Liver (tissue), 9 donors: ENCODE data around the gene ZNF678. TPM values are rescaled to one million over a fixed set of nuclear protein-coding genes. Genes with fewer than 3 reads are reported as not detected.

Source experiments
- DNase-seq: peaks from one replicate; pipeline ENCODE4 v3.0.0-alpha.2; 2017; ENCODE audit warnings: low spot score
- H3K27ac ChIP-seq, 2 donors: one replicate each; pipeline ENCODE4 v1.7.0; 2013; ENCODE audit warnings: inconsistent platforms in 2 of 2, low read length in 2 of 2, control low read depth in 1 of 2, low read depth in 1 of 2, mild to moderate bottlenecking in 1 of 2
- H3K27me3 ChIP-seq, 4 donors: one replicate each; pipeline versions ENCODE4 v1.6.1 to v1.7.0; 2013; ENCODE audit warnings: low read length in 3 of 4, inconsistent platforms in 1 of 4, mild to moderate bottlenecking in 1 of 4, moderate library complexity in 1 of 4; ENCODE audit not compliant: control insufficient read depth in 4 of 4, insufficient read depth in 4 of 4
- H3K36me3 ChIP-seq, 4 donors: one replicate each; pipeline versions ENCODE4 v1.6.1 to v1.7.0; 2013; ENCODE audit warnings: low read length in 3 of 4, mild to moderate bottlenecking in 3 of 4, low read depth in 1 of 4, moderate library complexity in 1 of 4; ENCODE audit not compliant: control insufficient read depth in 4 of 4, insufficient read depth in 3 of 4
- H3K4me1 ChIP-seq, 4 donors: one replicate each; pipeline versions ENCODE4 v1.6.1 to v1.7.0; 2013; ENCODE audit warnings: low read length in 3 of 4, mild to moderate bottlenecking in 3 of 4, moderate library complexity in 1 of 4; ENCODE audit not compliant: control insufficient read depth in 4 of 4, insufficient read depth in 4 of 4
- H3K4me3 ChIP-seq, 3 donors: one replicate each; pipeline versions ENCODE4 v1.6.1 to v1.7.0; 2013; ENCODE audit warnings: low read length in 3 of 3, control low read depth in 1 of 3, low read depth in 1 of 3, mild to moderate bottlenecking in 1 of 3
- H3K9ac ChIP-seq, 2 donors: one replicate each; pipeline ENCODE4 v1.7.0; 2013; ENCODE audit warnings: low read length in 2 of 2, mild to moderate bottlenecking in 2 of 2, moderate library complexity in 2 of 2, control low read depth in 1 of 2, low read depth in 1 of 2
- H3K9me3 ChIP-seq, 4 donors: one replicate each; pipeline versions ENCODE4 v1.6.1 to v1.7.0; 2013; ENCODE audit warnings: low read length in 3 of 4; ENCODE audit not compliant: control insufficient read depth in 4 of 4
- CTCF ChIP-seq: fragments of 150-350 bp; IDR thresholded peaks from 2 replicates; pipeline ENCODE4 v1.5.1; 2017; ENCODE audit warnings: improper control_type of control experiment, low read depth, low read length; ENCODE audit not compliant: missing input control
- EGR1 ChIP-seq, 2 donors: IDR thresholded peaks; 2 replicates each; pipeline ENCODE4 v1.6.1; 2016 to 2018; ENCODE audit warnings: antibody characterized with exemption in 2 of 2, low read depth in 2 of 2
- FOXA1 ChIP-seq: IDR thresholded peaks from 2 replicates; pipeline ENCODE4 v1.6.1; 2016; ENCODE audit warnings: antibody characterized with exemption
- FOXA2 ChIP-seq: IDR thresholded peaks from 2 replicates; pipeline ENCODE4 v1.6.1; 2016; ENCODE audit warnings: antibody characterized with exemption
- GABPA ChIP-seq, 2 donors: IDR thresholded peaks in 1 of 2; conservative IDR thresholded peaks in 1 of 2; 2 replicates each; pipeline ENCODE4 v1.6.1; 2016; ENCODE audit warnings: antibody characterized with exemption in 2 of 2, mild to moderate bottlenecking in 1 of 2, moderate library complexity in 1 of 2
- HNF4A ChIP-seq, 2 donors: conservative IDR thresholded peaks; 2 replicates each; pipeline ENCODE4 v1.6.1; 2016; ENCODE audit warnings: antibody characterized with exemption in 2 of 2, mild to moderate bottlenecking in 2 of 2
- HNF4G ChIP-seq: IDR thresholded peaks from 2 replicates; pipeline ENCODE4 v1.6.1; 2016; ENCODE audit warnings: antibody characterized with exemption
- JUND ChIP-seq, 2 donors: IDR thresholded peaks; 2 replicates each; pipeline ENCODE4 v1.6.1; 2016; ENCODE audit warnings: antibody characterized with exemption in 2 of 2
- MAX ChIP-seq: IDR thresholded peaks from 2 replicates; pipeline ENCODE4 v1.6.1; 2016; ENCODE audit warnings: antibody characterized with exemption
- NR2F2 ChIP-seq: IDR thresholded peaks from 2 replicates; pipeline ENCODE4 v1.6.1; 2016; ENCODE audit warnings: antibody characterized with exemption
- REST ChIP-seq: IDR thresholded peaks from 2 replicates; pipeline ENCODE4 v1.6.1; 2016; ENCODE audit warnings: antibody characterized with exemption, mild to moderate bottlenecking
- RXRA ChIP-seq, 2 donors: IDR thresholded peaks; 2 replicates each; pipeline ENCODE4 v1.6.1; 2017 to 2018; ENCODE audit warnings: antibody characterized with exemption in 2 of 2, mild to moderate bottlenecking in 1 of 2
- SP1 ChIP-seq: IDR thresholded peaks from 2 replicates; pipeline ENCODE4 v1.6.1; 2018; ENCODE audit warnings: antibody characterized with exemption, mild to moderate bottlenecking
- YY1 ChIP-seq: IDR thresholded peaks from 2 replicates; pipeline ENCODE4 v1.6.1; 2016; ENCODE audit warnings: antibody characterized with exemption, mild to moderate bottlenecking
- ZBTB33 ChIP-seq: IDR thresholded peaks from 2 replicates; pipeline ENCODE4 v1.6.1; 2016; ENCODE audit warnings: antibody characterized with exemption
- WGBS: extraction: QIAGEN DNeasy Blood & Tissue Kit; methylation state at CpG from one replicate; pipeline ENCODE4 v1.1.7; 2013; 5-methylcytosine and 5-hydroxymethylcytosine counted together
- polyA plus RNA-seq, 2 donors: library from polyadenylated mRNA; stranded (reverse) in 1 of 2; unstranded in 1 of 2; fragments of 200-250 nt in 1 of 2; fragments of >200 nt in 1 of 2; fragmentation: Nextera tagmentation in 1 of 2; extraction: Ambion mirVana in 1 of 2; gene quantifications; one replicate each; pipeline versions ENCODE4 v1.2.1 to v1.2.3, GENCODE V29; 2013 to 2015
- total RNA-seq, 2 donors: library from RNA; depleted of rRNA; stranded (reverse); fragments of >200 nt; gene quantifications; one replicate each; pipeline ENCODE4 v1.2.3, GENCODE V29; 2014
- donor health status: healthy.
- donor health status: healthy.
- donor health status: healthy.
- donor health status: healthy.
- donor health status: healthy.

Gene ZNF678
- total and polyA plus RNA-seq, 4 donors: 0.76 to 16.6 (median 4.2) TPM

- H3K36me3 ChIP-seq: peaks cover 0 to 2% (median 0%) of the 10 kb centered on the region in 4 donors
- H3K4me3 ChIP-seq: no peak overlapping the region
- no peak for TF ChIP-seq JUND (IDR thresholded peaks at IDR 0.05)
- TF ChIP-seq MAX: no peak
- no peak for TF ChIP-seq REST
- TF ChIP-seq SP1: no peak
- no peak for TF ChIP-seq ZBTB33
- no peak for TF ChIP-seq YY1
- no peak for TF ChIP-seq HNF4A (conservative IDR thresholded peaks at IDR 0.05)
- TF ChIP-seq FOXA2: no peak
- no peak for TF ChIP-seq GABPA (IDR thresholded peaks at IDR 0.05 in 1 of 2, conservative IDR thresholded peaks at IDR 0.05 in 1 of 2)
- no peak for TF ChIP-seq EGR1 (IDR thresholded peaks at IDR 0.05; ENCODE audit: low read depth in 2 of 2)
- no peak for TF ChIP-seq CTCF
- TF ChIP-seq NR2F2: no peak
- no peak for TF ChIP-seq FOXA1
- no peak for TF ChIP-seq HNF4G
- TF ChIP-seq RXRA (IDR thresholded peaks at IDR 0.05): no peak
- no peak overlapping the region for H3K9ac ChIP-seq
- H3K27ac ChIP-seq: no peak overlapping the region
- peaks cover 0 to 10% (median 2%) of the 10 kb centered on the region in 4 donors for H3K27me3 ChIP-seq
- DNase-seq: no peak
- peaks cover 0 to 5% (median under 1%) of the 10 kb centered on the region in 4 donors for H3K4me1 ChIP-seq
- peaks cover 9 to 51% (median 21%) of the 10 kb centered on the region in 4 donors for H3K9me3 ChIP-seq
- 56% methylated on average over 12 of the region's 12 CpGs for WGBS
Observed at GRCh38 chr1:227559926-227560325, 3.4 kb upstream of the ZNF678 start.
